ENCODE data around the gene DIAPH3. TPM values are rescaled to one million over a fixed set of nuclear protein-coding genes. Genes with fewer than 3 reads are reported as not detected.

The DIAPH3 gene
- polyA plus RNA-seq, 1 donor from 2014 or later: 0.37 TPM

GRCh38 chr13:59651479-59651878, 512.2 kb downstream of the DIAPH3 start:
- Histone ChIP-seq H3K4me2 (ENCODE audit: low read length) (no peak overlapping the region), H3K9me2 (ENCODE audit: insufficient read depth, low read length) (no peaks in the 10 kb centered on the region), H3F3A (ENCODE audit: insufficient read depth, low read length, poor library complexity, severe bottlenecking) (no peaks in the 10 kb centered on the region), H3K27me3 (ENCODE audit: insufficient read depth, low read depth, low read length) (no peaks in the 10 kb centered on the region), H4K20me1 (ENCODE audit: insufficient read depth) (no peaks in the 10 kb centered on the region), H2AFZ (ENCODE audit: low read depth, low read length) (no peak overlapping the region), H3K27ac (ENCODE audit: low read length) (no peak overlapping the region), H3K9me3 (ENCODE audit: low read length) (no peaks in the 10 kb centered on the region), H3K9ac (ENCODE audit: low read length) (no peak overlapping the region), H3K36me3 (ENCODE audit: insufficient read depth, low read length) (no peaks in the 10 kb centered on the region), H3K79me2 (replicated peaks; ENCODE audit: insufficient read depth, low read length) (no peaks in the 10 kb centered on the region), H3K4me3 (ENCODE audit: low read length) (no peak overlapping the region)
- no peak for TF ChIP-seq EZH2 (IDR thresholded peaks at IDR 0.05; ENCODE audit: borderline replicate concordance, insufficient read depth, low read length, poor library complexity, severe bottlenecking)
- TF ChIP-seq TAF1 (IDR thresholded peaks at IDR 0.05; ENCODE audit: low read depth): no peak
- no peak for TF ChIP-seq RAD21 (conservative IDR thresholded peaks at IDR 0.05)
- TF ChIP-seq CTCF (IDR thresholded peaks at IDR 0.05; ENCODE audit: poor library complexity, severe bottlenecking): no peak
- TF ChIP-seq MXI1 (conservative IDR thresholded peaks at IDR 0.05; ENCODE audit: poor library complexity, severe bottlenecking): no peak
- TF ChIP-seq POLR2AphosphoS5 (IDR thresholded peaks at IDR 0.05): no peak
- no peak for TF ChIP-seq REST (IDR thresholded peaks at IDR 0.05; ENCODE audit: borderline replicate concordance)

- H3K4me3 ChIP-seq (ENCODE audit: low read length): no peak overlapping the region
- H3K27ac ChIP-seq (ENCODE audit: low read length): no peak overlapping the region
- no peaks in the 10 kb centered on the region for H3F3A ChIP-seq (ENCODE audit: insufficient read depth, low read length, poor library complexity, severe bottlenecking)
- no peaks in the 10 kb centered on the region for H3K79me2 ChIP-seq (replicated peaks; ENCODE audit: insufficient read depth, low read length)
- H2AFZ ChIP-seq (ENCODE audit: low read depth, low read length): no peak overlapping the region
- TF ChIP-seq MXI1 (conservative IDR thresholded peaks at IDR 0.05; ENCODE audit: poor library complexity, severe bottlenecking): no peak
- no peak for TF ChIP-seq RAD21 (conservative IDR thresholded peaks at IDR 0.05)
- TF ChIP-seq CTCF (IDR thresholded peaks at IDR 0.05; ENCODE audit: poor library complexity, severe bottlenecking): no peak
- no peak for TF ChIP-seq REST (IDR thresholded peaks at IDR 0.05; ENCODE audit: borderline replicate concordance)
- no peak for TF ChIP-seq EZH2 (IDR thresholded peaks at IDR 0.05; ENCODE audit: borderline replicate concordance, insufficient read depth, low read length, poor library complexity, severe bottlenecking)
- TF ChIP-seq SMC3 (conservative IDR thresholded peaks at IDR 0.05; ENCODE audit: poor library complexity): no peak
- no peak for TF ChIP-seq EP300 (conservative IDR thresholded peaks at IDR 0.05; ENCODE audit: poor library complexity, severe bottlenecking)
- no peak for TF ChIP-seq POLR2AphosphoS5 (IDR thresholded peaks at IDR 0.05)
- no peak for TF ChIP-seq TAF1 (IDR thresholded peaks at IDR 0.05; ENCODE audit: low read depth)
- H3K9ac ChIP-seq (ENCODE audit: low read length): no peak overlapping the region
- H3K9me2 ChIP-seq (ENCODE audit: insufficient read depth, low read length): no peaks in the 10 kb centered on the region
- no peaks in the 10 kb centered on the region for H3K36me3 ChIP-seq (ENCODE audit: insufficient read depth, low read length)
- H3K27me3 ChIP-seq (ENCODE audit: insufficient read depth, low read depth, low read length): no peaks in the 10 kb centered on the region
- H3K9me3 ChIP-seq (ENCODE audit: low read length): no peaks in the 10 kb centered on the region
- no peaks in the 10 kb centered on the region for H4K20me1 ChIP-seq (ENCODE audit: insufficient read depth)
- no peak overlapping the region for H3K4me2 ChIP-seq (ENCODE audit: low read length)
Observed at GRCh38 chr13:59643906-59644626, 519.7 kb downstream of the DIAPH3 start.
